ENCODE measurements around the gene PPP4R3B.
"Not testable (repeated sequence)": the region's sequence is repeated elsewhere in the genome, so short reads cannot be mapped to it uniquely, and the experiment has no call there.

Gene PPP4R3B

GRCh38 chr2:55595536-55595935 lies 21.9 kb downstream of the PPP4R3B start:
- DNase-seq (ENCODE audit: low read depth), result no peak

GRCh38 chr2:55592130-55592529 lies 25.3 kb downstream of the PPP4R3B start:
- DNase-seq (ENCODE audit: low read depth), result no peak

DNA sequence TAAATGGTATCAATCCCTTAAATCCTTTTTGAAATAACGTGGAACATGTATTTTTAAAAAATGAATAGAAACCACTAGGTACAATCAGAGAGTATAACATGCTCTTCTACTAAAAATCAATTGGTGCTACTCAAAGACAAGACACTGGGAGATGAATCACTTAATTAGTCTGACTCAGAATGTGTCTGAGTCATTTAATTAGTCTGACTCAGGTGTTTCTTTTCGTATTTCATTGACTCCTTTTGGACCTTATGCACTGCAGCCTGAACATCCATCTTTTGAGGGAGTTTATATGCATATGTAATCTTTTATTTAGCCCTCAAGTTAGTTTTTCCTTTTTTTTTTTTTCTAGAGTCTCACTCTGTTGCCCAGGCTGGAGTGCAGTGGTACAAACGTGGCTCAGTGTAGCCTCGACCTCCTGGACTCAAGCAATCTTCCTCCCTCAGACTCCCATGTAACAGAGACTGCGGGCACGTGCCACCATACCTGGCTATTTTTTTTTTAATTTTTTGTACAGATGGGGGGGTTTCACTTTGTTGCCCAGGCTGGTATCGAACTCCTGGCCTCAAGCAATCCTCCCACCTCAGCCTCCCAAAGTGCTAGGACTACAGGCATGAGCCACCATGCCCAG lies 26.5 kb downstream of the PPP4R3B start:
- DNase-seq (ENCODE audit: low read depth), result no peak

GRCh38 chr2:55585451-55586080 lies 31.9 kb downstream of the PPP4R3B start:
- no peak for DNase-seq (ENCODE audit: low read depth)

DNA sequence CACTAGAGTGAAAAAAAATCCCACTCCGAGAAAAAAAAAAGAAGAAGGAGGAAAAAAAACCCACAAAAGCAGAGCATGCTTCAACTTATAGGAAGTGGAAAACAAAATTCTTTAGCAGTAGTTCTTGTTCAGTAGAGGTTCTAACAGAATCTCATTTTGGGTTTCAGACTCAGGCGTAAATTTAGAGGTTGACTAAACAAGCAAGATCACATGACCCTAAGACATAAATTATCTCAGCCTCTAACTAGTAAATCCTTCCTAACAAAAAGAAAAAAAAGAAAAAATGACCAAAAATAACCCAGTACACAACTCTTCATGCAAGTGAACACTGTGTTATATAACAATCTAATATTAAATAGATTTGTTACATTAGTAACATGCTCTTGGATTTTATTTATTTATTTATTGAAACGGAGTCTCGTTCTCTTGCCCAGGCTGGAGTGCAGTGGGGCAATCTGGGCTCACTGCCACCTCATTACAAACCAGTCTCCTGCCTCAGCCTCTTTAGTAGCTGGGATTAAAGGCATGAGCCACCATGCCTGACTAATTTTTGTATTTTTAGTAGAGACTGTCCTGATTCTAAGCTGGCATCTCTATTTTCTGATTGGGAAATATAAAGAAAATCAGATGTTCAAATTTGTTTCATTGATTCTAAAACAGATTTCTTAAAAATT lies 35.4 kb downstream of the PPP4R3B start:
- DNase-seq (ENCODE audit: low read depth), result no peak

DNA sequence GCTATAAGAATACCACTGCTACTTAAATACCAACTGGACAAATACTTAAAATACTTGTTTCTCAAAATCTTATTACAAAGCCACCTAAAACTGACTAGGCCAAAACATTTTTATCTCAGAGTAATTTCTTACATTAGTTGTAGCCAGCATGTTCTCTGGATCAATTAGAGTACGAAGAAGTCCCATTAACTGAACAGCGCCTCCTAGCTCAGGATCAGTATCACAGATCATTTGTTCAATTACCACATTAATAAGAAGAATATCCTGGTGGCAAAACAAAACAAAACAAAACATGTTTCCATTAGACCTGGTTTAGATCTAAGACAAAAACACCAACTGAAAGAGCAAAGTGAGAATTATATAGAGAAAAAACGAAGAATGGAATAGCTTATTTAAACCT lies 36.0 kb downstream of the PPP4R3B start:
- DNase-seq (ENCODE audit: low read depth), result no peak

GRCh38 chr2:55569002-55569401 lies 48.4 kb downstream of the PPP4R3B start:
- not testable (repeated sequence) for DNase-seq (ENCODE audit: low read depth)

- no peak for DNase-seq (ENCODE audit: low read depth)
Observed at GRCh38 chr2:55567298-55567697, 50.1 kb downstream of the PPP4R3B start.

GRCh38 chr2:55565613-55566012 lies 51.8 kb downstream of the PPP4R3B start:
- DNase-seq (ENCODE audit: low read depth), result no peak

DNA sequence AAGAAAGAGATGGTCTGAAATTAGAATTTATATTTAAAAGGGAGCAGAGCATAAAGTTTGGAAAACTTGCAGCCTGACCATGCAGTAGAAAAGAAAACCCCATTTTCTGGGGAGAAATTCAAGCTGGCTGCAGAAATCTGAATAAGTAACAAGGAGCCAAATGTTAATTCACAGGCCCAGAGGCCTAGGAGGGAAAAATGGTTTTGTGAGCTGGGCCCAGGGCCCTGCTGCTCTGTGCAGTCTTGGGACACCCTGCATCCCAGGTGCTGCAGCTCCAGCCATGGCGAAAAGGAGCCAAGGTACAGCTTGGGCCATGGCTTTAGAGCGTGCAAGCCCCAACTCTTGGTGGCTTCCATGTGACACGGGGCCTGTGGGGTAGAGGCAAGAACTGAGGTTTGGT lies 56.6 kb downstream of the PPP4R3B start:
- DNase-seq (ENCODE audit: low read depth), result no peak

- no peak for DNase-seq (ENCODE audit: low read depth)
Observed at GRCh38 chr2:55556809-55557208, 60.6 kb downstream of the PPP4R3B start.

DNA sequence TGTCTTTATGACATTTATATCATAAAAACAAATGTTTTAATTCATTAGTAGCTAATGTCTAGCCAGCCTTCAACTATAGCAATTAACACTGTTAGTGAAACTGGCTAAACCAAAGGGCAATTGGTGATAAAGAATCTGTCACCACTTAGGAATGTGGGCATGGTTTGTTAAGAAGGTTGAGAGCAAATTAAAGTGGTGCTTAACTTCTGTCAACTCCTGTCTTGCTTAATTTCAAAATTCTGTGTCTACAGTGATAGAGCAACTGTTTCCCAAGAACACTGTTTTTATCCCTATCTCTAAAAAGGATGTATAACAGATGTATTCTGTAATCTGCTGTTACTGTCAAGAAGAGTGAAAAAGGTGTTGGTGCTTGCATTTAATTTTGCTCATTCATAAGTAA lies 61.4 kb downstream of the PPP4R3B start:
- no peak for DNase-seq (ENCODE audit: low read depth)

- DNase-seq (ENCODE audit: low read depth), result no peak
Observed at GRCh38 chr2:55553321-55553720, 64.1 kb downstream of the PPP4R3B start.

DNA sequence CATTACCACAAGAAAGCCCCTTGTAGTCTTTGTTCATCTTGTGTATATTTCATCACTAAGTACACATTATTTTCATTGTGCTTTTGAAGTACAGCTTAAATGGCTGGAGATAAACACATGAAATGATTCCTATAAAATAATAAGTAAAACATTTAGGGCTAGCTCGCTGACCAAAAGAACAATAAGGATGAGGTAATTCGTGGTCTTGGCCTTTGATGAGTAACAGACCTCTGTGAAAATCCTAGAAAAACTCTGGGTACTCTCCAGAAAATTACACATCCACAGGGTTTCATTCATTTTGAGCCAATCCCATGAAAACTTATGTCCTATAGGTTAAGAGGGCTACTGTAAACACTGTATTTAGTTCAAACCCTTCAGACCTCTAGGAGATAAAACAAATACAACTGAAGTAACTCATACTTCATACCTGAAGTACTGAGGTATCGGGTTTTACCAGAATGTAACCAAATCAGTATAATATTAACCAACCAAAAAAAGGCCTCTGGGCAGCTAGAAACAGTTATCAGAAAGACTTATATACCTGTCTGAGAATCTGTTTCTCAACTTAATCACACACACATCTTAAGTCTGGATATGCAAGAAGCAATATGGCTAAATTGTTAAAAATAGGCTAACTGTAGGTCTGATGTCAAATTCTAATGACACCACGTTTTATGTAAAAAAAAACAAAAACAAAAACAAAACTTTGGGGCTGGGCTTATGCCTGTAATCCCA lies 66.9 kb downstream of the PPP4R3B start:
- no peak for DNase-seq (ENCODE audit: low read depth)

DNA sequence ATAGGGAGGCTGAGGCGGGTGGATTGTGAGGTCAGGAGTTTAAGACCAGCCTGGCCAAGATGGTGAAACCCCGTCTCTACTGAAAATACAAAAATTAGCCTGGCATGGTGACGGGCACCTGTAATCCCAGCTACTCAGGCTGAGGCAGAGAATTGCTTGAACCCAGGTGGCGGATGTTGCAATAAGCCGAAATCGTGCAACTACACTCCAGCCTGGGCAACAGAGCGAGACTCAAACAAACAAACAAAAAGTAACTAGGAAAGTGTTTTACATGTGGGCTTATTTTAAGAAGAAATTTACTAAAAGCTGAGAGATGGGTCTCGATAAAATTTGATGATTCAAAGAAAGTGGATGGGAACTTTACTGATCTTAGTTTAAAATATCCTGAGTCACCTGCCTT lies 69.7 kb downstream of the PPP4R3B start:
- not testable (repeated sequence) for DNase-seq (ENCODE audit: low read depth)

DNA sequence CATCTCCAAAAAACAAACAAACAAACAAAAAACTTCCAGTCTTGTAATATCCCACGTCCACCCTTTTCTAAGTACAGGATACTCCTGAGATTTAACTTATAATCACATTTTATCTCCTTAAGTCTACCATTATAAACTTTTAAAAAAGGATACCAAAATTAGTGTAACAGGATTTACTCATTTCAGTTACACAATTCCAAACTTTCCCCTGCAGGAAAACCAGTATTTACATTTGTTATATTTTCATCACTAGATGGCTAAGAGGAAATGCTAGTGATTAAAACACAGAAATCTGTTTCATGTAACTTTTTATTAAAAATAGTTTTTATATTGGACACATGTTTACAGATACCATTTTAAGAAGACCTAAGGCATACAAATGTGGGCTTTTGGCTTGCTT lies 70.4 kb downstream of the PPP4R3B start:
- DNase-seq (ENCODE audit: low read depth), result no peak

DNA sequence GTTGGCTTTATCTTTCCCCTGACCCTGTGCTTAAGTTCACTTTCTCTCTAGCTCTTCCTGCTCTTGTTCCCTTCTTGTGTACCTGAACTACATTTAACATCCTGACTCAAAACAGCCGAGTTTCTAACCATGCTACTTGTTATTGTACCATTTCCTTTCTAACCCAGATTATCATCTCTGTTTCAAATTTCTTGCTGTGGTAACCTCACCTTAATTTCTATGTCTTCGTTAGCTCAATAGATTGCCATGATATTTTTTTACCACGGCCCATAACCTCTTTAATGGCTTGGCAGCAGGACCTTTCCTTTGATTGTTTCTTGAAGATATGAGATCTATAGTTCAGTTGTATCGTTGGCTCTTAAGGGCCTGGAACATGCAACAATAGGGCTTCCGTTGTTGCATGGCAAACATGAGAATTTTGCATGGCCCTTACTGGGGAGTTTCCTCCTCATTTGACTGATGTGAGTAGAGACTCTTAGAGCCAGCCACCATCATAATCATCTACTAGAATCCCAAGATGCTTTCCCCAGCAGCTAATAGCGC lies 86.8 kb downstream of the PPP4R3B start:
- DNase-seq (ENCODE audit: low read depth), result no peak

GRCh38 chr2:55526174-55526573 lies 91.2 kb downstream of the PPP4R3B start:
- DNase-seq (ENCODE audit: low read depth), result no peak

DNA sequence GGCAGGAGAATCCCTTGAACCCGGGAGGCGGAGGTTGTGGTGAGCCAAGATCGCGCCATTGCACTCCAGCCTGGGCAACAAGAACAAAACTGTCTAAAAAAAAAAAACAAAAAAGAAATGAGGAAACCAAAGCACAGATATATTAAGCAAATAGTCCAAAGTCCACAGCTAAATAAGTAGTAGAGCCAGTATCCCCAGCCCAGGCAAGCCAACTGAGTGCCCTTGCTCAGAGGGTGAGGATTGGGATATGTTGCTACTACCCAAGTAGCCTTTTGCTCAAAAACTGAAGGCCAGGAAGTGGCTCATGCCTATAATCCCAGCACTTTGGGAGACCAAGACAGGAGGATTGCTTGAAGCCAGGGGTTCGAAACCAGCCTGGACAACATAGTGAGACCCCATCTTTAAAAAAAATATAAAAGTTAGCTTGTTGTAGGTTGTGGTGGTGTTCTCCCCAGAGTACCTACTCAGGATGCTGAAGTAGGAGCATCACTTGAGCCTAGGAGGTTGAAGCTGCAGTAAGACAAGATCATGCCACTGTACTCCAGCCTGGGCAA lies 92.5 kb downstream of the PPP4R3B start:
- no peak for DNase-seq (ENCODE audit: low read depth)

- DNase-seq (ENCODE audit: low read depth), result no peak
Observed at GRCh38 chr2:55519938-55520885, 97.2 kb downstream of the PPP4R3B start.

GRCh38 chr2:55518841-55519165 lies 98.6 kb downstream of the PPP4R3B start:
- no peak for DNase-seq (ENCODE audit: low read depth)

Measured in HS-27A (cell line).